CD14-positive monocyte (primary cell): ENCODE measurements around the gene SLC51A. TPM values are rescaled to one million over a fixed set of nuclear protein-coding genes. Genes with fewer than 3 reads are reported as not detected.

Experiments
- DNase-seq, 3 donors: peaks; one replicate each; pipeline ENCODE4 v3.0.0-alpha.2; 2011 to 2022
- H2AFZ ChIP-seq: 2 replicates; pipeline ENCODE4 v1.6.0; 2012; ENCODE audit warnings: mild to moderate bottlenecking, low read depth, low read length, inconsistent platforms; ENCODE audit not compliant: insufficient read depth, poor library complexity, severe bottlenecking
- H3K27ac ChIP-seq, 2 donors: 1 replicate in 1 of 2; 2 replicates in 1 of 2; pipeline ENCODE4 v1.5.1; 2012 to 2013; ENCODE audit warnings: low read length in 2 of 2, control low read depth in 1 of 2, inconsistent platforms in 1 of 2, low read depth in 1 of 2, mild to moderate bottlenecking in 1 of 2
- H3K27me3 ChIP-seq, 2 donors: one replicate each; pipeline versions ENCODE4 v1.6.0 to v1.6.1; 2011 to 2013; ENCODE audit warnings: low read length in 2 of 2; ENCODE audit not compliant: control insufficient read depth in 2 of 2, insufficient read depth in 2 of 2
- H3K36me3 ChIP-seq, 2 donors: replicated peaks in 1 of 2; 1 replicate in 1 of 2; 2 replicates in 1 of 2; pipeline versions ENCODE4 v1.5.1 to v1.6.1; 2012 to 2013; ENCODE audit warnings: low read length in 2 of 2, control low read depth in 1 of 2, inconsistent platforms in 1 of 2, mild to moderate bottlenecking in 1 of 2; ENCODE audit not compliant: insufficient read depth in 2 of 2, control insufficient read depth in 1 of 2
- H3K4me1 ChIP-seq, 2 donors: 1 replicate in 1 of 2; 2 replicates in 1 of 2; pipeline versions ENCODE4 v1.5.1 to v1.6.1; 2012 to 2013; ENCODE audit warnings: low read length in 2 of 2, control low read depth in 1 of 2, inconsistent platforms in 1 of 2, mild to moderate bottlenecking in 1 of 2, moderate library complexity in 1 of 2; ENCODE audit not compliant: insufficient read depth in 2 of 2, control insufficient read depth in 1 of 2
- H3K4me2 ChIP-seq: replicated peaks from 2 replicates; pipeline ENCODE3; 2012; ENCODE audit warnings: low read length, moderate library complexity, mild to moderate bottlenecking; ENCODE audit not compliant: poor library complexity, severe bottlenecking; ENCODE audit errors: extremely low read depth
- H3K4me3 ChIP-seq, 3 experiments: fragments of 200-600 bp in 1 of 3; sonication (generic) in 1 of 3; replicated peaks in 1 of 3; 1 replicate in 2 of 3; 2 replicates in 1 of 3; pipeline ENCODE4 v1.5.1; 2011 to 2013; ENCODE audit warnings: low read length in 3 of 3, mild to moderate bottlenecking in 3 of 3, control low read depth in 2 of 3, low read depth in 2 of 3, inconsistent platforms in 1 of 3, moderate library complexity in 1 of 3
- H3K79me2 ChIP-seq: 2 replicates; pipeline ENCODE4 v1.6.0; 2012; ENCODE audit warnings: mild to moderate bottlenecking, control low read depth, inconsistent platforms, low read length, moderate library complexity; ENCODE audit not compliant: insufficient read depth
- H3K9ac ChIP-seq: 2 replicates; pipeline ENCODE4 v1.6.0; 2017; ENCODE audit warnings: low read length, mild to moderate bottlenecking; ENCODE audit not compliant: insufficient read depth, poor library complexity, severe bottlenecking
- H3K9me3 ChIP-seq, 2 donors: replicated peaks in 1 of 2; 1 replicate in 1 of 2; 2 replicates in 1 of 2; pipeline versions ENCODE4 v1.5.1 to v1.6.1; 2012 to 2013; ENCODE audit warnings: low read length in 2 of 2, control low read depth in 1 of 2; ENCODE audit not compliant: control insufficient read depth in 1 of 2, insufficient read depth in 1 of 2
- H4K20me1 ChIP-seq: 2 replicates; pipeline ENCODE4 v1.6.0; 2012; ENCODE audit warnings: mild to moderate bottlenecking, low read length, control low read depth, moderate library complexity; ENCODE audit not compliant: insufficient read depth
- H3K27ac Mint-ChIP-seq, 7 donors: one replicate each; pipeline ENCODE4 v1.8.0; 2020; ENCODE audit warnings: mild to moderate bottlenecking in 7 of 7, mixed read lengths in 7 of 7, moderate library complexity in 6 of 7, inconsistent platforms in 2 of 7
- H3K27me3 Mint-ChIP-seq, 3 donors: one replicate each; pipeline ENCODE4 v1.8.0; 2021 to 2022; ENCODE audit warnings: low read depth in 3 of 3, mild to moderate bottlenecking in 3 of 3, mixed read lengths in 3 of 3, moderate library complexity in 3 of 3, inconsistent platforms in 1 of 3
- H3K36me3 Mint-ChIP-seq, 2 donors: one replicate each; pipeline ENCODE4 v1.8.0; 2020; ENCODE audit warnings: mixed read lengths in 2 of 2, inconsistent platforms in 1 of 2, mild to moderate bottlenecking in 1 of 2
- H3K4me1 Mint-ChIP-seq: one replicate; pipeline ENCODE4 v1.8.0; 2020; ENCODE audit warnings: mild to moderate bottlenecking, mixed read lengths
- H3K4me3 Mint-ChIP-seq, 2 donors: one replicate each; pipeline ENCODE4 v1.8.0; 2020; ENCODE audit warnings: mild to moderate bottlenecking in 2 of 2, mixed read lengths in 2 of 2, moderate library complexity in 1 of 2
- H3K9me3 Mint-ChIP-seq, 7 donors: one replicate each; pipeline ENCODE4 v1.8.0; 2020 to 2022; ENCODE audit warnings: mixed read lengths in 7 of 7, mild to moderate bottlenecking in 6 of 7, moderate library complexity in 6 of 7, inconsistent platforms in 2 of 7
- WGBS: methylation state at CpG from one replicate; pipeline ENCODE4 v1.1.5; 2013; ENCODE audit warnings: missing lambda C conversion rate; ENCODE audit not compliant: insufficient coverage; 5-methylcytosine and 5-hydroxymethylcytosine counted together
- intact Hi-C, 2 donors: fragments of 100-400 bp; cut with micrococcal nuclease; formaldehyde crosslinking; loops; one replicate each; pipeline versions ENCODE4 v1.15.0 to v1.15.1; 2023
- polyA plus RNA-seq, 3 donors: library from polyadenylated mRNA; depleted of rRNA in 1 of 3; unstranded in 2 of 3; stranded (reverse) in 1 of 3; fragments of 300-500 nt in 2 of 3; fragments of >200 nt in 1 of 3; fragmentation: Illumina TruSeq in 2 of 3; gene quantifications; 1 replicate in 2 of 3; 2 replicates in 1 of 3; pipeline ENCODE4 v1.2.3, GENCODE V29; 2012 to 2021
- TF ChIP-seq, protein P1 (sequence below): fragments of 200-600 bp; IDR thresholded peaks from one replicate; pipeline ENCODE4 v1.8.0; 2022; ENCODE audit warnings: antibody characterized with exemption, mild to moderate bottlenecking

SLC51A gene
- polyA plus RNA-seq, 3 donors: 0.27 to 1.1 (median 0.37) TPM

DNA sequence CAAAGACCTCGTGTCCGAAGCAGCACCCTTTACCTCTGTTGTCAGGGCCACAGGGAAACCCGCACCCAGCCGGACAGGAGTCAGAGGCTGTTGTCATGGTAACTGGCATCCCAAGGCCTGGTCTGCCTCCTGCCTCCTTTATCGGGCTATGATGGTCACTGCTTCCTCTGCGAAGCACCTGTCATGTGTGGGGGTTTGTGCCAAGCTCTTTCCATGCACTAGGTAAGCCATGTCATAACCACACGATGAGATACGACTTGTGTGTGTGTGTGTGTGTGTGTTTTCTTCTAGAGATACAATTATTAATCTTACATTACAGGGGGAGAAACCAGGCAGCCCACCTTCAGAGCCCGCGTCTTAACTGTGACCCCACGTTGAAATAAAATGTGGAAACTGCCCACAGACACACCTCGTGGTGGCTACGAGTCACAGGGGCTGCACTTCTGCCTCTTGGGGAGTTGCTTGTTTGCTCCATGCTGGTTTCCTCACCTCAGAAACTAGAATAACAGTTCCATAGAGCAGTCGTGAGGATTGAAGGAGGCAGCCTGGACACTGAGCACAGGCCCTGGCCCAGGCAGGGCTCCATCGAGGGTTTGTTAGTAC lies 23.1 kb upstream of the SLC51A start:
- peak in 2 of 3 donors; percentile 41 to 47 for DNase-seq
- intact Hi-C loops: loop anchor here (2.0 to 5.0 kb wide), 3 partner anchors 14 to 41 kb away; no protein-coding TSS in a partner anchor
- Histone ChIP-seq H3K4me1 (peaks cover 46 to 56% of the 10 kb centered on the region in 2 donors), H3K27ac (peak overlapping the region; percentile 96 to 99), H3K79me2 (no peaks in the 10 kb centered on the region), H3K9ac (peak overlapping the region; percentile 77), H4K20me1 (no peaks in the 10 kb centered on the region), H3K36me3 (no peaks in the 10 kb centered on the region), H2AFZ (peak overlapping the region; percentile 84), H3K27me3 (no peaks in the 10 kb centered on the region), H3K9me3 (no peaks in the 10 kb centered on the region), H3K4me3 (peak overlapping the region in 1 of 3 experiments; percentile 20), H3K4me2 (peak overlapping the region; percentile 42)
- H3K4me3 Mint-ChIP-seq: no peak overlapping the region
- peaks cover 51% of the 10 kb centered on the region for H3K4me1 Mint-ChIP-seq
- H3K36me3 Mint-ChIP-seq: peaks cover 0 to 4% of the 10 kb centered on the region in 2 donors
- peaks cover 0 to 4% (median 4%) of the 10 kb centered on the region in 3 donors for H3K27me3 Mint-ChIP-seq
- TF ChIP-seq, protein P1, sequence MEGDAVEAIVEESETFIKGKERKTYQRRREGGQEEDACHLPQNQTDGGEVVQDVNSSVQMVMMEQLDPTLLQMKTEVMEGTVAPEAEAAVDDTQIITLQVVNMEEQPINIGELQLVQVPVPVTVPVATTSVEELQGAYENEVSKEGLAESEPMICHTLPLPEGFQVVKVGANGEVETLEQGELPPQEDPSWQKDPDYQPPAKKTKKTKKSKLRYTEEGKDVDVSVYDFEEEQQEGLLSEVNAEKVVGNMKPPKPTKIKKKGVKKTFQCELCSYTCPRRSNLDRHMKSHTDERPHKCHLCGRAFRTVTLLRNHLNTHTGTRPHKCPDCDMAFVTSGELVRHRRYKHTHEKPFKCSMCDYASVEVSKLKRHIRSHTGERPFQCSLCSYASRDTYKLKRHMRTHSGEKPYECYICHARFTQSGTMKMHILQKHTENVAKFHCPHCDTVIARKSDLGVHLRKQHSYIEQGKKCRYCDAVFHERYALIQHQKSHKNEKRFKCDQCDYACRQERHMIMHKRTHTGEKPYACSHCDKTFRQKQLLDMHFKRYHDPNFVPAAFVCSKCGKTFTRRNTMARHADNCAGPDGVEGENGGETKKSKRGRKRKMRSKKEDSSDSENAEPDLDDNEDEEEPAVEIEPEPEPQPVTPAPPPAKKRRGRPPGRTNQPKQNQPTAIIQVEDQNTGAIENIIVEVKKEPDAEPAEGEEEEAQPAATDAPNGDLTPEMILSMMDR: no peak
- H3K27ac Mint-ChIP-seq: peak overlapping the region; percentile 98 to 100 (median 99)
- WGBS: 60% methylated on average over 7 of the region's 15 CpGs
- H3K9me3 Mint-ChIP-seq: peaks cover 0 to 2% (median 0%) of the 10 kb centered on the region in 7 donors

DNA sequence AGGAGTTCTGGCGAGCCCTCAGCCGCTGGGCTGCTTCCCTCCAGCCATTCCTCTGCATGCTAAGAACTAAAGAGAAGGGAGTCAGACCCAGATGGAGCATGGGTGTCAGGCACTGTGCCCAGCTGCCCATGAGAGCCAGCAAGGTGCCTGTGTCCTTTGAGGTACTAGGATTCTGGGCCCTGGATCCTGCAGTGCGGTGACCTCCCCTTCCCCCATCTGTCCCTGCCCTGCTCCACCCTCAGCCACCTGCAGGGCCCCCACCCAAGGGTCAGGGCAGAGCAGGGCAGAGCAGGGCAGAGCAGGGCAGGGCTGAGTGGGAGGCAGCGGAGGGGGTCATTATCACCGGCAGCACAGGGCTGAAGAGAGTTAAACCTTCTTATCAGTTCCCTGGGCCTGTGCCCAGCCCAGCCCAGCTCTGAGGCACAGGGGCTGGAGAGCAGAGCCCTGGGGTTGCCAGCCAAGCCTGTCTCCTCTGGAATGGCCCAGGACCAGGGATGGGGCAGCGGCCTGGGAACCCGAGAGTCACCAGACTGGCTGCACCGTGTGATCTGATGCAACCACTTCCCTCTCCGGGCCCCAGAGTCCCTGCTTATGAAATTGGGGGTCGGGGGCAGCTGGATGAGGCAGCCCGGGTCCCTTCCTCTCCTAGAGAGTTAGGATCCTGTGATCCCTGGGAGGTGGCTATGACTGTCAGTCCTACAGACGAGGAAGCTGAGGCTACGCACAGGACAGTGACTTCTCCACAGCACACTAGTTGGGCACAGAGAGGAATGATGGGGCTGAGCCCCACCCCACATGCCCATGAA lies 22.4 kb upstream of the SLC51A start:
- intact Hi-C loops: loop anchor here (2.0 to 5.0 kb wide), 3 partner anchors 15 to 42 kb away; no protein-coding TSS in a partner anchor
- H3K36me3 Mint-ChIP-seq: peaks cover 0 to 4% of the 10 kb centered on the region in 2 donors
- 52% methylated on average over 8 of the region's 13 CpGs for WGBS
- peak overlapping the region; percentile 98 to 100 (median 99) for H3K27ac Mint-ChIP-seq
- peaks cover 0 to 4% (median 4%) of the 10 kb centered on the region in 3 donors for H3K27me3 Mint-ChIP-seq
- H3K4me3 Mint-ChIP-seq: no peak overlapping the region
- peak overlapping the region; percentile 77 for H3K9ac ChIP-seq
- TF ChIP-seq, protein P1: no peak
- DNase-seq: peak; percentile 85 to 91 (median 87)
- H3K27me3 ChIP-seq: no peaks in the 10 kb centered on the region
- H3K9me3 Mint-ChIP-seq: peaks cover 0 to 2% (median 0%) of the 10 kb centered on the region in 7 donors
- peak overlapping the region in 1 of 3 experiments; percentile 20 for H3K4me3 ChIP-seq
- H3K4me1 Mint-ChIP-seq: peaks cover 49% of the 10 kb centered on the region
- H2AFZ ChIP-seq: peak overlapping the region; percentile 84
- H3K4me2 ChIP-seq: peak overlapping the region; percentile 42
- H4K20me1 ChIP-seq: no peaks in the 10 kb centered on the region
- H3K4me1 ChIP-seq: peaks cover 44 to 50% of the 10 kb centered on the region in 2 donors
- no peaks in the 10 kb centered on the region for H3K36me3 ChIP-seq
- H3K9me3 ChIP-seq: no peaks in the 10 kb centered on the region
- peak overlapping the region; percentile 96 to 99 for H3K27ac ChIP-seq
- no peaks in the 10 kb centered on the region for H3K79me2 ChIP-seq
